Neural cell (in vitro differentiated cells): ENCODE measurements around the gene DENND6A. TPM values are rescaled to one million over a fixed set of nuclear protein-coding genes. Genes with fewer than 3 reads are reported as not detected.

ENCODE experiments used
- H2AFZ ChIP-seq: fragments of 200-600, 300-800 bp; sonication (generic), shearing (Covaris generic); 2 replicates; pipeline ENCODE4 v1.6.0; 2014; ENCODE audit warnings: low read depth, mild to moderate bottlenecking, antibody characterized with exemption, low read length, moderate library complexity
- H3F3A ChIP-seq: fragments of 200-600 bp; shearing (Covaris generic); 2 replicates; pipeline ENCODE4 v1.6.1; 2016; ENCODE audit warnings: mild to moderate bottlenecking, moderate library complexity, mixed read lengths, antibody characterized with exemption, low read length; ENCODE audit not compliant: insufficient read depth, poor library complexity, severe bottlenecking
- H3K27ac ChIP-seq: fragments of 200-600, 300-800 bp; sonication (generic), shearing (Covaris generic); 2 replicates; pipeline ENCODE4 v1.5.1; 2014; ENCODE audit warnings: mild to moderate bottlenecking, low read length, moderate library complexity
- H3K27me3 ChIP-seq: fragments of 300-800, 200-600 bp; sonication (generic), shearing (Covaris generic); 2 replicates; pipeline ENCODE4 v1.6.0; 2014; ENCODE audit warnings: mild to moderate bottlenecking, low read depth, low read length, moderate library complexity; ENCODE audit not compliant: insufficient read depth
- H3K36me3 ChIP-seq: fragments of 300-800, 200-600 bp; sonication (generic), shearing (Covaris generic); 2 replicates; pipeline ENCODE4 v1.5.1; 2014; ENCODE audit warnings: mild to moderate bottlenecking, antibody characterized with exemption, low read length, moderate library complexity; ENCODE audit not compliant: insufficient read depth
- H3K4me2 ChIP-seq: fragments of 300-800, 200-600 bp; sonication (generic), shearing (Covaris generic); 2 replicates; pipeline ENCODE4 v1.6.0; 2014; ENCODE audit warnings: mild to moderate bottlenecking, low read length
- H3K4me3 ChIP-seq: fragments of 300-800, 200-600 bp; sonication (generic), shearing (Covaris generic); 2 replicates; pipeline ENCODE4 v1.5.1; 2014; ENCODE audit warnings: mild to moderate bottlenecking, low read length, moderate library complexity
- H3K79me2 ChIP-seq: fragments of 200-600 bp; shearing (Covaris generic); replicated peaks from 2 replicates; pipeline ENCODE4 v1.6.0; 2014; ENCODE audit warnings: mild to moderate bottlenecking, low read length, moderate library complexity; ENCODE audit not compliant: insufficient read depth
- H3K9ac ChIP-seq: fragments of 300-800, 200-600 bp; sonication (generic), shearing (Covaris generic); 2 replicates; pipeline ENCODE4 v1.6.1; 2016; ENCODE audit warnings: mild to moderate bottlenecking, low read length, mixed read lengths
- H3K9me2 ChIP-seq: fragments of 200-600 bp; shearing (Covaris generic); 2 replicates; pipeline ENCODE4 v1.6.1; 2016; ENCODE audit warnings: mild to moderate bottlenecking, low read length, mixed read lengths; ENCODE audit not compliant: insufficient read depth
- H3K9me3 ChIP-seq: fragments of 200-600, 300-800 bp; sonication (generic), shearing (Covaris generic); 2 replicates; pipeline ENCODE4 v1.6.1; 2016; ENCODE audit warnings: mild to moderate bottlenecking, mixed run types, low read length, moderate library complexity, mixed read lengths
- H4K20me1 ChIP-seq: fragments of 200-600 bp; shearing (Covaris generic); 2 replicates; pipeline ENCODE4 v1.6.1; 2016; ENCODE audit warnings: mild to moderate bottlenecking, mixed run types; ENCODE audit not compliant: insufficient read depth
- EP300 ChIP-seq: fragments of 450-650 bp; conservative IDR thresholded peaks from 2 replicates; pipeline ENCODE4 v1.6.1; 2014; ENCODE audit warnings: antibody characterized with exemption, mild to moderate bottlenecking, moderate library complexity; ENCODE audit not compliant: poor library complexity, severe bottlenecking
- EZH2 ChIP-seq: fragments of 200-600, 300-800 bp; shearing (Covaris generic), sonication (generic); IDR thresholded peaks from 2 replicates; pipeline ENCODE4 v1.6.1; 2014; ENCODE audit warnings: antibody characterized with exemption, low read length, borderline replicate concordance, mild to moderate bottlenecking; ENCODE audit not compliant: insufficient read depth, poor library complexity, severe bottlenecking
- MXI1 ChIP-seq: fragments of 450-650 bp; conservative IDR thresholded peaks from 2 replicates; pipeline ENCODE4 v1.6.1; 2014; ENCODE audit warnings: antibody characterized with exemption, mild to moderate bottlenecking; ENCODE audit not compliant: poor library complexity, severe bottlenecking
- POLR2AphosphoS5 ChIP-seq: IDR thresholded peaks from 2 replicates; pipeline ENCODE4 v1.6.1; 2012
- RAD21 ChIP-seq: fragments of 450-650 bp; conservative IDR thresholded peaks from 2 replicates; pipeline ENCODE4 v1.6.1; 2014; ENCODE audit warnings: antibody characterized with exemption, mild to moderate bottlenecking, moderate library complexity
- SMC3 ChIP-seq: fragments of 450-650 bp; conservative IDR thresholded peaks from 2 replicates; pipeline ENCODE4 v1.6.1; 2014; ENCODE audit warnings: antibody characterized with exemption, mild to moderate bottlenecking, moderate library complexity; ENCODE audit not compliant: poor library complexity
- TAF1 ChIP-seq: IDR thresholded peaks from 2 replicates; pipeline ENCODE4 v1.6.1; 2012; ENCODE audit warnings: low read depth
- polyA plus RNA-seq: library from polyadenylated mRNA; depleted of rRNA; stranded (reverse); fragments of >200 nt; gene quantifications from 2 replicates; pipeline ENCODE4 v1.2.3, GENCODE V29; 2014
- TF ChIP-seq, protein P1 (sequence below): IDR thresholded peaks from 2 replicates; pipeline ENCODE4 v1.6.1; 2012; ENCODE audit warnings: borderline replicate concordance
- TF ChIP-seq, protein P2 (sequence below): fragments of 450-650 bp; IDR thresholded peaks from 2 replicates; pipeline ENCODE4 v1.5.1; 2014; ENCODE audit warnings: antibody characterized with exemption, mild to moderate bottlenecking, moderate library complexity; ENCODE audit not compliant: poor library complexity, severe bottlenecking

DENND6A gene
- polyA plus RNA-seq, 1 donor from 2014 or later = 24.0 TPM

DNA sequence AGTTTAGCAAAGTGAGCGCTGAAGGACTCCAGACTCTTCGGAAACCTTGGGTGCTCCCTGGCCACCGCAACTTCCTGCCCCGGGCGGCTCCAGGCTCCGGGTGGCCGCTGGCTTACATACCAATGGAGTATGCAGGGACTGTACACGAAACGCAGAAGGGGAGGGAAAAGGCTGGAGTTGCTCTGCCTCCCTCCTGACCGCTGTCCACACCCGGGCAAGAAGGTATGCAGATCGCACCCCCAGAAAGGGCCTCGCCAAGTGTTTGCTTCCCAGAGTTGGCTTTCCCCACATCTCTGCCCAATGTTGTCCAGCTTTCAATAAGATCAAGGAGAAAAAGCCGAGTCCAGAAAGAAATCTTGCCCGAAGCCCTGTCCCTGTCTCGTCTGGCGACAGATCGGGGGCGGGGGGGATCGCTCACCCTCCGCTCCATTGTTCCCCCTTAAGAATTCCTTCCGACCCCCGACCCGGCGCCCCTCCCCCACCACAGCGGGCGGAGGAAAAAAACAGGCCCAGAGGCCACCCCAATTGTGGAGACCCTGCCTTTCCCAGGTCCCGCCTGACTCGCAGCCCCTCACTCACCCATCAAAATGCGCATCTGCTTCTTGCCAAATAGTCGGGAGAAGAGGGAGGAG is 96.3 kb downstream of the DENND6A start:
- peak overlapping the region; percentile 99 for H3K9ac ChIP-seq
- no peaks in the 10 kb centered on the region for H3K27me3 ChIP-seq
- H4K20me1 ChIP-seq = no peaks in the 10 kb centered on the region
- H3K4me3 ChIP-seq = peak overlapping the region; percentile 88
- peaks cover 4% of the 10 kb centered on the region for H3F3A ChIP-seq
- H3K36me3 ChIP-seq = no peaks in the 10 kb centered on the region
- peak overlapping the region; percentile 86 for H2AFZ ChIP-seq
- no peak for TF ChIP-seq TAF1
- TF ChIP-seq POLR2AphosphoS5 = no peak
- no peak for TF ChIP-seq EZH2
- TF ChIP-seq EP300 = no peak
- no peak for TF ChIP-seq MXI1
- no peak for TF ChIP-seq RAD21
- TF ChIP-seq SMC3 = no peak
- TF ChIP-seq, protein P1, sequence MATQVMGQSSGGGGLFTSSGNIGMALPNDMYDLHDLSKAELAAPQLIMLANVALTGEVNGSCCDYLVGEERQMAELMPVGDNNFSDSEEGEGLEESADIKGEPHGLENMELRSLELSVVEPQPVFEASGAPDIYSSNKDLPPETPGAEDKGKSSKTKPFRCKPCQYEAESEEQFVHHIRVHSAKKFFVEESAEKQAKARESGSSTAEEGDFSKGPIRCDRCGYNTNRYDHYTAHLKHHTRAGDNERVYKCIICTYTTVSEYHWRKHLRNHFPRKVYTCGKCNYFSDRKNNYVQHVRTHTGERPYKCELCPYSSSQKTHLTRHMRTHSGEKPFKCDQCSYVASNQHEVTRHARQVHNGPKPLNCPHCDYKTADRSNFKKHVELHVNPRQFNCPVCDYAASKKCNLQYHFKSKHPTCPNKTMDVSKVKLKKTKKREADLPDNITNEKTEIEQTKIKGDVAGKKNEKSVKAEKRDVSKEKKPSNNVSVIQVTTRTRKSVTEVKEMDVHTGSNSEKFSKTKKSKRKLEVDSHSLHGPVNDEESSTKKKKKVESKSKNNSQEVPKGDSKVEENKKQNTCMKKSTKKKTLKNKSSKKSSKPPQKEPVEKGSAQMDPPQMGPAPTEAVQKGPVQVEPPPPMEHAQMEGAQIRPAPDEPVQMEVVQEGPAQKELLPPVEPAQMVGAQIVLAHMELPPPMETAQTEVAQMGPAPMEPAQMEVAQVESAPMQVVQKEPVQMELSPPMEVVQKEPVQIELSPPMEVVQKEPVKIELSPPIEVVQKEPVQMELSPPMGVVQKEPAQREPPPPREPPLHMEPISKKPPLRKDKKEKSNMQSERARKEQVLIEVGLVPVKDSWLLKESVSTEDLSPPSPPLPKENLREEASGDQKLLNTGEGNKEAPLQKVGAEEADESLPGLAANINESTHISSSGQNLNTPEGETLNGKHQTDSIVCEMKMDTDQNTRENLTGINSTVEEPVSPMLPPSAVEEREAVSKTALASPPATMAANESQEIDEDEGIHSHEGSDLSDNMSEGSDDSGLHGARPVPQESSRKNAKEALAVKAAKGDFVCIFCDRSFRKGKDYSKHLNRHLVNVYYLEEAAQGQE = no peak
- TF ChIP-seq, protein P2, sequence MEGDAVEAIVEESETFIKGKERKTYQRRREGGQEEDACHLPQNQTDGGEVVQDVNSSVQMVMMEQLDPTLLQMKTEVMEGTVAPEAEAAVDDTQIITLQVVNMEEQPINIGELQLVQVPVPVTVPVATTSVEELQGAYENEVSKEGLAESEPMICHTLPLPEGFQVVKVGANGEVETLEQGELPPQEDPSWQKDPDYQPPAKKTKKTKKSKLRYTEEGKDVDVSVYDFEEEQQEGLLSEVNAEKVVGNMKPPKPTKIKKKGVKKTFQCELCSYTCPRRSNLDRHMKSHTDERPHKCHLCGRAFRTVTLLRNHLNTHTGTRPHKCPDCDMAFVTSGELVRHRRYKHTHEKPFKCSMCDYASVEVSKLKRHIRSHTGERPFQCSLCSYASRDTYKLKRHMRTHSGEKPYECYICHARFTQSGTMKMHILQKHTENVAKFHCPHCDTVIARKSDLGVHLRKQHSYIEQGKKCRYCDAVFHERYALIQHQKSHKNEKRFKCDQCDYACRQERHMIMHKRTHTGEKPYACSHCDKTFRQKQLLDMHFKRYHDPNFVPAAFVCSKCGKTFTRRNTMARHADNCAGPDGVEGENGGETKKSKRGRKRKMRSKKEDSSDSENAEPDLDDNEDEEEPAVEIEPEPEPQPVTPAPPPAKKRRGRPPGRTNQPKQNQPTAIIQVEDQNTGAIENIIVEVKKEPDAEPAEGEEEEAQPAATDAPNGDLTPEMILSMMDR = no peak
- peaks cover 59% of the 10 kb centered on the region for H3K79me2 ChIP-seq
- no peaks in the 10 kb centered on the region for H3K9me2 ChIP-seq
- peak overlapping the region; percentile 99 for H3K27ac ChIP-seq
- H3K9me3 ChIP-seq = no peaks in the 10 kb centered on the region
- H3K4me2 ChIP-seq = peak overlapping the region; percentile 81

DNA sequence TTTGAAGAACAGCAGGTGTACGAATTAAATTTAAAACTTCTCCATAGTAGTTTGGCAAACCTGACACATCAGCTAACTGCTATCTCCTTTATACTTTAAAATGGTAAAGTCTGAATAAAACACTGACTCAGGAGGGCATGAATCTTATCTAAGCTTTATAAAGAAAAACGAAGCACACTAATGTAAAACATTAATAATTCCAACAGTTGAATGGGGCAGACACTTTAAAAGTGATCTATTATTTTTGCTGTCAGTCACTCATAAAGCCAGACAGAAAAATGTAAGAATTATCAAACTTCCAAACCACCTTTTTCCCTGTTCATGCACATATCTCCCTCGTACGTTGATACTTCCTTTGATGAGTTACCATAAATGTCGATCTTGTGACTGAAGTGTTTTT is 98.3 kb downstream of the DENND6A start:
- Histone ChIP-seq H3K9ac (no peak overlapping the region), H2AFZ (no peak overlapping the region), H3K9me3 (no peaks in the 10 kb centered on the region), H3K9me2 (no peaks in the 10 kb centered on the region), H3F3A (peaks cover 4% of the 10 kb centered on the region), H4K20me1 (no peaks in the 10 kb centered on the region), H3K4me2 (peak overlapping the region; percentile 16), H3K27ac (no peak overlapping the region), H3K4me3 (peak overlapping the region; percentile 88), H3K79me2 (peaks cover 76% of the 10 kb centered on the region), H3K36me3 (no peaks in the 10 kb centered on the region), H3K27me3 (no peaks in the 10 kb centered on the region)
- TF ChIP-seq, protein P1 = no peak
- no peak for TF ChIP-seq TAF1
- no peak for TF ChIP-seq POLR2AphosphoS5
